Cardiac fibroblast (primary cell): ENCODE measurements around the gene FRMD4B.

Source experiments
- DNase-seq, 2 donors: peaks; one replicate each; pipeline versions ENCODE4 v3.0.0 to v3.0.0-alpha.2; 2010; ENCODE audit warnings: low read depth in 2 of 2
- H3K4me3 ChIP-seq, 2 donors: replicated peaks in 1 of 2; 1 replicate in 1 of 2; 2 replicates in 1 of 2; pipeline ENCODE4 v1.5.1; 2011; ENCODE audit warnings: low read depth in 2 of 2, low read length in 2 of 2, mild to moderate bottlenecking in 2 of 2, moderate library complexity in 1 of 2
- CTCF ChIP-seq: IDR thresholded peaks from one replicate; pipeline ENCODE4 v1.5.1; 2011; ENCODE audit warnings: low read depth, mild to moderate bottlenecking, low read length, inconsistent platforms

FRMD4B gene

DNA sequence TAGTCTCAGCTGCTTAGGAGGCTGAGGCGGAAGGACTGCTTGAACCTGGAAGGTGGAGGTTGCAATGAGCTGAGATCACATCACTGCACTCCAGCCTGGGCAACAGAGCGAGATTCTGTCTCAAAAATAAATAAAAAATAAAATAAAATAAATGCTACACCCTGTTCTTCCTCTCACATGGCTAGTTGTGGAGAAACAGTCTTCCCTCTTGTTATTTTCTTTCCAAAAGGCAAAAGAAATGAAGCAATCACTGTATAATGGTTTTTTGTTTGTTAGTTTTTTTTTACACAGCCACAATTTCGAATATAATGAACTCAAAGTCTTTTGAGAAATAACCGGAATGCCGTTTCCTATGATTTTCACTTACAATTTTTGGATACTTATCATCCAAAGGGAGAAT is 4.9 kb upstream of the FRMD4B start:
- no peak for DNase-seq
- TF ChIP-seq CTCF = no peak
- H3K4me3 ChIP-seq = no peak overlapping the region

DNA sequence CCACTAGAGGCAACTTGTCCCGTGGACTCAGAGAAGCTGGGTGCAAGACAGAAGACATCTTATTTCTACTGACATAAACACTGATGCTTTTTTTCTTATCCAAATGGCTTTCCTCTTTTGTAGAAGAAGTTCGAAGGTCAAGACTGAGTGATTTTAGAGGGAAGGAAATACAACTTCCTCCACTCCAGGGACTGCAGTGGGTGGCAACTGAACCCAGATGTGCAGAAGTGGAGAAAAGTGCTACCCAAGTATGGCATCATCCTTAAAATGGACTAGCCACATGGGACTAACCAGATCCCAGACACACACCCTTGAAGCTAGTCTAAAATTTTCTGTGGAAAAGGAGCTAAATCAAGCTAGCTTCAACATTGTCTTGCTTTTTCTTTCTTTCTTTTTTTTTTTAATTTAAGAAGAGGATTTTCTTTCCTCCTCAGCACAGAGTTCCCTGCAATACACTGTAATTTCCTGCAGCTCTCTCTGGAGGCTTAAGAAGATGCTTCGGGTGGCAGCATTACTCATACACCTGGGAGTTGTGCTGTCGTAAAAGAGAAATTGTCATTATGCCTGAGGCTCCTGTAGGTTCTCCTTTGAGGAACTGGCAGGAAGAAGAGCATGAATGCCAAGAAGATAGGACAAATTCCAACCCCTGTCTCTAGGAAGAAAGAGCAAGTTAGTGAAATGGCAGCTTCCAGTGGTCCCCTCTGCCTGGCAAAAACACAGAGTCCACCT is 3.8 kb upstream of the FRMD4B start:
- no peak for DNase-seq
- no peak overlapping the region for H3K4me3 ChIP-seq
- no peak for TF ChIP-seq CTCF

- no peak overlapping the region for H3K4me3 ChIP-seq
- DNase-seq = no peak
- TF ChIP-seq CTCF = no peak
These were observed 2.4 kb upstream of the FRMD4B start for GRCh38 chr3:69388241-69388640.

GRCh38 chr3:69386556-69387385 is 883 bp upstream of the FRMD4B start:
- no peak for TF ChIP-seq CTCF
- no peak overlapping the region for H3K4me3 ChIP-seq
- DNase-seq = no peak

GRCh38 chr3:69385123-69385722 is 665 bp downstream of the FRMD4B start:
- no peak for DNase-seq
- TF ChIP-seq CTCF = no peak
- peak overlapping the region; percentile 37 to 46 for H3K4me3 ChIP-seq

DNA sequence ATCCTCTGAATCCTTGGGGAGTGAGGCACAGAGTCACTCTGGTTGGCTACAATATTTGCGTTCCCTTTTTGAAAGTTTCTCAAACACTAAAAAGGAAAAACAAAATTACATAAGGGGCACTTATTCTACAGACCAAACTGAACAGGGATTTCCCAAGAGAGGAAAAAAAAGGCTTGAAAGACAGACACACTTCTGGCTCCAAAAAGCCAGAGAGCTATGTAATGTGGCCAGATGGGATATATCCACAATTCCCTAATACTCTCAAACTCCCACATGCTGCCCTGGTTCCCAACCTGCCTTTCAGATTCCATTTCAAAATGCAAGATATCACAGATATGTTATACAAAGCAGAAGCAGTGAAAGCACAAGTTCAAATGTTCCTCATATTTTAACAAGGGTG is 1.6 kb downstream of the FRMD4B start:
- no peak overlapping the region for H3K4me3 ChIP-seq
- TF ChIP-seq CTCF = no peak
- DNase-seq = no peak
